CD4-positive, alpha-beta T cell treated with Interleukin-6 for 4 hours (primary cell): ENCODE measurements around the gene MARCHF3.

Experiments
- DNase-seq: peaks from one replicate; pipeline ENCODE4 v3.0.0-alpha.2; 2020; ENCODE audit warnings: mixed read lengths

The MARCHF3 gene

GRCh38 chr5:126869005-126869451 lies 161.3 kb downstream of the MARCHF3 start:
- peak; percentile 60 for DNase-seq

- DNase-seq, result no peak
These were observed 161.9 kb downstream of the MARCHF3 start for GRCh38 chr5:126868338-126869004.

DNA sequence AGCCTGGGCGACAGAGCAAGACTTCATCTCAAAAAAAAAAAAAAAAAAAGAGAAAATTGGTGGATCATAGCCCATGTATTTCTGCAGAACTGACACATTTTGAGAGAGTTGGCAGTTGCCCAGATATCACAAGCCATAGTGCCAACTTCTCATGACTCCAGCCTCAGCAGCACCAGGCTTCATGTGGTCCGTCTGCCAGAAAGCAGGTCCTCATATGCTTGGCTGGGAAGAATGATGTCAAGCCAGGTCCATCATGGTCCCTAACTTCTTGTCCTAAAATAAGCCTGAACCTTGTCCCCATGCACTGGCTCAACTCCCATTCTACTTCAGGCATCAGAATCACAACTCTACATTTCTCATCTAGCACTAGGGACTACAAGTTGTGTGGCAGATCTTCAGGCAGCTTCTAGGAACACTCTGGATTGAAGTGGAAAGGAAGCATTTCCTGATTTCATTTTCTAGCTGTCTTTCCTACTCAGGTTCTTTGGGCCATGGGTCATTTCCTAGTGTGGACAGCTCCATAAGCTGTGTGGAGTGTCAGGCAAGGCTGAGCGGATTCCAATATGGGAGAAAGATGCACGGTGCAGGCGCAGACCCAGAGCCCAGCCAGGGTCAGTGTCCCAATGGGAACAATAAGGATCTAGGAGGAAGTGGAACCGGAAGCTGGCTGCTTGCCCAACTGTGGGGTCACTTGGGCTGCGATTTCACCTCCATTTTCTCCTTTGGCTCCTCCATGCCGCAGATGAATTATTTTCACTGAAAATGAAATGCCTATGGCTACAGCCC lies 163.3 kb downstream of the MARCHF3 start:
- no peak for DNase-seq

GRCh38 chr5:126865299-126865698 lies 165.1 kb downstream of the MARCHF3 start:
- DNase-seq, result no peak

GRCh38 chr5:126864042-126864688 lies 166.2 kb downstream of the MARCHF3 start:
- DNase-seq, result no peak

DNA sequence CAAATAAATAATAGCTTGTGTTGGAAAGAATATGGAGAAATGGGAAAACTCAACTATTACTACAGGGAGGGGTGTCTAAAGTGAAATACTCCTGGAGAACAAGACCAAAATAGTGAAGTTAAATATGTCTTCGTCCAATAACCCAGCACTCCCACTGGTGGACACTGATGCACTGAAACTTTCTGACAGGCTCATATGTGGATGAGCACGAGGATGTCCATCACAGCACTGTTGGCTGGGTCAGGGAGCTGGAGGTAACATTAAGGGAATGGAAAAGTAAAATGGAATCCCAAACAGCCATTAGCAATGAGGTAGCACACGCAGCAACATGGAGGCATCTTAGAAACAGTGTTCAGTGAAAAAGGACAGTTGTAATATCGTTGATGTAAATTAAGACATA lies 167.0 kb downstream of the MARCHF3 start:
- no peak for DNase-seq

DNA sequence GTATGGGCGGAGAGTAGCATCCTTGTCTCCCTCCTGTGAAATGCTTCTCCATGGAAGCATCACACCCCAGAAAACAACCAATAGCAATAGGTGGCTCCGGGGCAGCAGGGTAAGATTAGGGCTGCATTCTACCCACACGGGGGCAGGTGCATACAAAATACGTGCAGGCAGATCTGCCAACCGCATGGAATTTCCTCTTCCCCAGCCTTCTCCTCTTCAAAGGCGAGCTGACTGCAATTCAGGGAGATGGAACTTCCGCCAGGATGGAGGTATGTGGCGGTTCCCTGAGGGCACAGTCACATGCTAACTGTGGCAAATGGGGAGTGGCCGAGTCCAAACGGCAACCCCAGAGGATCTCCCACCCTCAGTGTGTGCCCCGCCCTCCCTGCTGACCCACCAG lies 171.9 kb downstream of the MARCHF3 start:
- no peak for DNase-seq

GRCh38 chr5:126857472-126858410 lies 172.6 kb downstream of the MARCHF3 start:
- no peak for DNase-seq

DNA sequence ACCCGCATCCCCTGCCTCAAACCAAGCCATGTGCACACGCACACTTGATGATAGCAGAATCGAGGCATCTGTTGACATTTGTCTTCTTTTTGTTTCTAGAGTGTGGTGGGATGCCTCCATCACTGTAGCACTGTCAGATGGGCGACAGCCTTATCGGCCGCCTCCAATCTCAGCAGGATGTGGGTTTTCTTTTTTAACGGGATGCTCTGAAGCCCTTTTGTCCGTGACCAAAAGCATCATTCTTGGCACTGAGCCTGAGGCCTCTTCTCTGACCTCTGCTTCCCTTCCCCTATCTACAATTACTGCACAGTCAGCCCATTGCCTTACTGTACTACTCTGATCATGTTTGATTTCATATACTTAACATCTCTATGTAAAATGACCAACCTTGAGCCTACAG lies 175.1 kb downstream of the MARCHF3 start:
- DNase-seq, result peak; percentile 34

DNA sequence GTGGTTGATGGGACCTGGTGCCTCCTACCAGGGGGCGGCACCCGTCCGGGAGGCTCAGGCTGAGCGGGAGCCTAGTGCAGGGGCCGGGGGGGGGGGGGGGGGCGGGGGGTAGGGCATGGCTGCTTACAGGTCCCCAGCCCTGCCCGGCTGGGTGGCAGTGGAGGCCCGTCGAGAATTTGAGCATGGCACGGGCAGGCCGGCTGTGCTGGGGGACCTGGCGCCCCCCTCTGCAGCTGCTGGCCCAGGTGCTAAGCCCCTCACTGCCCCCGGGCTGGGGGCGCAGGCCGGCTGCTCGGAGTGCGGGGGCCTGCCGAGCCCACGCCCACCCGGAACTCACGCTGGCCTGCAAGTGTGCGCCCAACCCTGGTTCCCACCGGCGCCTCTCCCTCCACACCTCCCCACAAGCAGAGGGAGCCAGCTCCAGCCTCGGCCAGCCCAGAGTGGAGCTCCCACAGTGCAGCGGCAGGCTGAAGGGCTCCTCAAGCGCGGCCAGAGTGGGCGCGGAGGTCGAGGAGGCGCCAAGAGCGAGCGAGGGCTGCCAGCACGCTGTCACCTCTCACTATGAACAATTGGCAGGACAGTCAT lies 175.7 kb downstream of the MARCHF3 start:
- no peak for DNase-seq

DNA sequence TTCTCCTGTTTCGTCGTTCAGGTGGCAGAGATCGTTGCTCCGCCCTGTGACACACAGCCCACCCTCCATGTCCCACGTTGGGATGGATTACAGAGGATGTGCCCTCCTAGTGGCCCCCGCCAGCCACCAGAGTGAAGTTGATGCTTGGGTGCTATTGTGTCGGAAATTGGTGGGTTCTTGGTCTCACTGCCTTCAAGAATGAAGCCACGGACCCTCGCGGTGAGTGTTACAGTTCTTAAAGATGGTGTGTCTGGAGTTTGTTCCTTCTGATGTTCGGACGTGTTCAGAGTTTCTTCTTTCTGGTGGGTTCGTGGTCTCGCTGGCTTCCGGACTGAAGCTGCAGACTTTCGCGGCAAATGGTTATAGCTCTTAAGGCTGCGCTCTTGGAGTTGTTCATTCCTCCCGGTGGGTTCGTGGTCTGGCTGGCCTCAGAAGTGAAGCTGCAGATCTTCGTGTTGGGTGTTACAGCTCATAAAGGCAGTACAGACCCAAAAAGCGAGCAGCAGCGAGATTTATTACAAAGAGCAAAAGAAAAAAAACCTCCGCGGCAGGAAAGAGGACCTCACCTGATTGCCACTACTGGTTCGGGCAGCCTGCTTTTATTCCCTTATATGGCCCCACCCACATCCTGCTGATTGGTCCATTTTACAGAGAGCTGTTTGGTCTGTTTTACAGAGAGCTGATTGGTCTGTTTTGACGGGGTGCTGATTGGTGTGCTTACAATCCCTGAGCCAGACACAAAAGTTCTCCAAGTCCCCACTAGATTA lies 176.6 kb downstream of the MARCHF3 start:
- peak; percentile 66 for DNase-seq

- peak; percentile 24 for DNase-seq
These were observed 177.5 kb downstream of the MARCHF3 start for GRCh38 chr5:126852841-126853271.

- DNase-seq, result peak; percentile 56
These were observed 178.2 kb downstream of the MARCHF3 start for GRCh38 chr5:126852091-126852571.

GRCh38 chr5:126851501-126852011 lies 178.8 kb downstream of the MARCHF3 start:
- DNase-seq, result peak; percentile 72

- no peak for DNase-seq
These were observed 181.2 kb downstream of the MARCHF3 start for GRCh38 chr5:126849101-126849678.

DNA sequence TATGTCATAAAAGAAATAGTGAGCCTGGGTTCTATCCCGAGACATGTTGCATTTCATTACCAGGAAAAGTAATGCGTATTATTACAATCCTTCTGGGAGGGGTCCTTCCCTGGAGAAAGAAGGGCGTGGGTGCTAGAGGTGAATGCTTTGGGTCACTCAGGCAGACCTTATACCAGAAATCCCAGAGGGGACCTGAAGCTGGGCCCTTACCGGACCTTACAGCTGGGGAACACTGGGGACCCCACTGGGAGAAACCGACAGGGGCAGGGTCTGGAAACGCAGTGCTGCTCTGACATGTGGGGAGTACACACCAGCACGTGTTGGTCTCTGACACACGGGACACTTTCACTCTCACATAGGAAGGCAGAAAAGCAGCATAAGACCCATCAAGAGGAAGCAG lies 182.1 kb downstream of the MARCHF3 start:
- no peak for DNase-seq

- no peak for DNase-seq
These were observed 182.5 kb downstream of the MARCHF3 start for GRCh38 chr5:126847826-126848251.

DNA sequence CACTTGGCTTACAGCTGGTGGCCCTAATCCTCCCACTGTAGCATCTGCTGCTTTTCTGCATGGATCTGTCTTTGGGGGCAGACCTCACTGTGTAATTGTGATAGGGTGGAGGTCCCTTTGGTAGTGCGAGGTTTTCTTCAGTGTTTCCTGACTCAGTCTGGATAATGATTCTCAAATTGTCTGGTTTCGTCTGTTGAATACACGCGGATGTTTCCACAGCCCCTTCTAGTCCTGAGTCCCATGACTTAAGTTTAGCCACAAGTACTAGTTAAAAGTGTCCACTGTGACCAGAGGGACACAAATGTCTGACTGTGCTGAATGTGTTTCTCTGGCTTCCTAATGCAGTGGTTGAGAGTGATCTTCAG lies 182.9 kb downstream of the MARCHF3 start:
- DNase-seq, result no peak

DNA sequence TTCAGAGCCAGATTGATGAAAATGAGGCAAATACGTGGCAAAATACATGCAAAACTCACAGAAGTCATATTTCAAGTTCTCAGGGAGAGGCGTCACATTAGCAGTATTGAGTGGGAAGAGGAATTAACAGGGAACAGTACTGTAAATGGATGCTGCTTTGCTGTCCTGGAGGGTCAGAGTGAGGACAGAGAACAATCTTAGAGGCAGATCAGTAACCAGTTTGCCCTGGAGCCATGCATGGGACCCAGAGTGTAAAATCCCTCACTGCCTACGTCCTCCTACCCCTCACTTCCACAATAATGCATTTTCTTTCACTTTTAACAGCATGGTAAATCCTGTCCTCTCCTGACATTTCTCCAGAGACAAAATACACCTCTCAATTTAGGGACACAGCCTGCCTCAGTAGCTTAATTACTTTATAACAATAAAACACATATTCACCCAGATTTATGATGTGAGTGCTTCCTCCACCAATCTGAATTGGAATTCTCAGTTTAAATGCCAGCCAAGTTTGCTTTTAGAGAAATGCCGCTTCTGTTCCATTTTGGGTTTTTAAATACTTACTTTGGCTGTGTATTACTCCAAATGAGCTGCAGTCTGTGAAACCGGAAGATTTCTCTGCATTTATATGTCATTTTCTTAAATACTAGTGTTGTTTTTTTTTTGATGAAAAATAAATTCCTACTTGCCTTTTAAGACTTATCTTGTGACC lies 183.5 kb downstream of the MARCHF3 start:
- DNase-seq, result no peak

DNA sequence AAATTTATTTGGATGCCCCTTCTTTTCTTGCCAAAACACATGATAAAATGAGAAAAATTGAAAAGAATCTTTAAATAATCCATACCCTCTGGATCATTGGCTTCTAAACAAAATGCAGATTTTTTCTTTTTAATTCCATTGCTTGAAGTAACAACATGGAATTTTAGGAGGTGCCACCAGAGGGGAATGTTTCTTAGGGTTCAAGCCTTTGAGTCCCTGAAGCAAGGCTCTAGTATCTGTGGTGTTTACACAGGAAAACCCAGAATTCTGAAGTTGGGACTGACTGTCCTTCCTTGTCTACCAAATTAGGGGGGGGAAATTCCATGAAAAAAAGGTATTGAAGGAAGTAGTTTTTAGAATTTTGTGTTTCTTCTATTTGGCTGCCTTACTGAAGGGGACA lies 184.0 kb downstream of the MARCHF3 start:
- DNase-seq, result no peak
